HG02610 (cell line): Measurements from ENCODE around the gene HOXA3.

Experiments
- ATAC-seq: cut with Tn5 transposase; IDR thresholded peaks from one replicate; pipeline ENCODE4 v1.9.1; 2021; ENCODE audit warnings: mild to moderate bottlenecking, moderate library complexity; ENCODE audit not compliant: unreplicated experiment

Gene HOXA3

DNA sequence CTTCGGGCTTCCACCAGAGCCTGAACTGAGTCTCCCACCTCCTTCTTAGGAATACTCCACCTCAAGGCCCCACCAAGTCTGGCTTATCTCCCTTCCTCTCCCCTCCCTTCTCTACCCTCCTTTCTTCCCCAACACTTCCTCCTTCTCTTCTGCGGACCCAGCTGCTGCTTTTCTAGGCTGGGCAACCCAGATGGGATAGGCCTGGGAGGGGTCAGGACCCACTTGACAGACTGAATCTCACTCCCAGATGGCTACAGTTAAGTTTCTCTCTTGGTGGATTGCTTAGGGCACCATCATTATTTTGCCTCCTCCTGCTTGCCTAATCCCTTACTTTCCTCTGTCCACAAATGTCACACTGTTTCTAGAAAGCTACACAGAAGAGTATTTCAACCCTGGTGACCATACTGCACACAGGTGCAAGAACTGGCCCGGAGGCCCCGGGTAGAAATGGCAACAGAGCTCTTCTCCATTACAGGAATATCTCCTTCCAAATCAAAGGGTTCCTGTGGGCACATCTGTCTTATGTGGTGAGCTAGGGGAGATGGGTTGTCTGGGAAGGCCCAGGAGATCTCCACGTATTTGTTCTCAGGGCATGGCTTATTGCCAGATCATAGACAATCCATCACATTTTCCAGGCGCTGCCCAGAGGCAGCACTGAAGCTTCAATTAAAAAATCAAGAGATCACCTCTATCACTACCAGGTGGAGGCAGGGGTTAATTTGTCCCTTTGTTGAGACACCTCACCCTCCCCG, 37.8 kb upstream of the HOXA3 start:
- ATAC-seq = no peak

DNA sequence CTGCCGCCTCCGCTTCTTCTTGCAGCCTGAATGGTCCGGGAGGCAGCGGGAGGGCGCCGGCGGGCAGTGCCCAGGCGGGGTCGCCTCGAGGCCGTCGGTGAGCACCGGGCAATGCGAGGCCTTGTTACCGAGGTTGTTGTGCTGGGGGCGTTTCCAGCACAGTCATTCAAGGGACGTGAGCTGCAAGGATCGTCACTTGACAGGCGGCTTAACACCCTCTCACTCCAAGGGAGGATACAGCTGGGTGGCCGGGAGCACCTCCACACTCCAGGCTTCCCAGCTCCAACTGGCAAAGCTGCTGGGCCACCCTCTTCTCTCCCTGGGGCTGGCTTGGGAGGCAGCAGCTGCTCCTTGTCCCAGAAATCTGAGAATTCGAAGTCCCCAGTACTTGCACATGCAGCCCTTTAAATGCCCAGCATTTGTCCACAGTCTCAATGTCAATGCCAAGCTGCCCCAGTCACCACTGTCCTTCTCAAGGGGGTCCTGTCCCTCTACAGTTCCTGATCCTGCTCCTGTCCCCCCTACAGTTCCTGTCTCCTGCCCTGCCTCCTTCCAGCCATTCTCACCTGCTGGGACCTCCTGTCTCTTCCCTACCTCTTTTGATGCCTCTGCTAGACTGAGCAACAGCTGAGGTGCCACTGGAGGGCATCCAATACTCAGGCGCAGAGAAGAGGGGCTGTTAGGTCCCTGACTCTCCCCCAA, 37.1 kb upstream of the HOXA3 start:
- no peak for ATAC-seq

DNA sequence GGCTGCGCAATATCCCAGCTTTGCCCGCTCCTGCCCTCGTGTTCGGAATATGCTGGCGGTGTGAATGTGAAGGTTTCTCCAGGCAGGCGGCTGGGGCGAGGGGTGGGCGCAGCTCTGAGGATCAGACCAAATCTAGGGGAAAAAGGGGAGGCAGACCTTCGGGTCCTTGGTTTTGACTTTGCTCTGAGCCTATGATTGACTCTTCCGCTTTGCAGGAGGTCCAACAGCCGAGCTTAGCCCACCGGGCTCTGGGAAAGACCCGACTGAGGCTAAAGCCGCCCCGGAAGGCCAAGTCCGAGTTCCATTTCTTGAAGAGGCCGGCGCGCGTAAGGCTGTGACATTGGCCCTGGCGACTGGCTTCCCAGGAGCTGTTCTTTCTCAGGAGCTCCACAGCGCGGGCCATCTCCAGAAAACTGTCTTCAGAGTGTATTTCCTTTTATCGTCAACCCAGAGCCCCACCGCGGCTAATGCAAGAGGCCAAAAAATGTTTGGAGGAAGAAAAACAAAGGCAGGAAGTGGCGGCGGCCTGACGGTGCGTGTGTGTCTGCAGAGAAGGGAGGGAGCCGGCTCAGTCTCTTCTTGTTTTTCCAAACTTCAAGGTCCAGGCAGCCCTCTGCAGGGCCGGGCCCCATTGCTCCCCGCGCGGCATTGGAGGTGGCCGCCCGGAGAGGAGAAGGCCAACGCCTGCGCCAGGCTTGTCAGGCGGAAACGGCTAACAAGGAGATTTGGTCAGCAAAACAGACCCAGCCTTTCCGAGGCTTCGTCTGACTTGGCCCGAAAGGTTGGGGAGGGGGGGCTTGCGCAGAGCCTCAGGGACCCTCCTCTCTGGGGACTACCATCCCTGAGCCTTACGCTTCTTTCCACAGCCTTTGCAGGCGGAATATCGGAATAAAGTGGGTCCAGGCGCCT, 36.3 kb upstream of the HOXA3 start:
- no peak for ATAC-seq

DNA sequence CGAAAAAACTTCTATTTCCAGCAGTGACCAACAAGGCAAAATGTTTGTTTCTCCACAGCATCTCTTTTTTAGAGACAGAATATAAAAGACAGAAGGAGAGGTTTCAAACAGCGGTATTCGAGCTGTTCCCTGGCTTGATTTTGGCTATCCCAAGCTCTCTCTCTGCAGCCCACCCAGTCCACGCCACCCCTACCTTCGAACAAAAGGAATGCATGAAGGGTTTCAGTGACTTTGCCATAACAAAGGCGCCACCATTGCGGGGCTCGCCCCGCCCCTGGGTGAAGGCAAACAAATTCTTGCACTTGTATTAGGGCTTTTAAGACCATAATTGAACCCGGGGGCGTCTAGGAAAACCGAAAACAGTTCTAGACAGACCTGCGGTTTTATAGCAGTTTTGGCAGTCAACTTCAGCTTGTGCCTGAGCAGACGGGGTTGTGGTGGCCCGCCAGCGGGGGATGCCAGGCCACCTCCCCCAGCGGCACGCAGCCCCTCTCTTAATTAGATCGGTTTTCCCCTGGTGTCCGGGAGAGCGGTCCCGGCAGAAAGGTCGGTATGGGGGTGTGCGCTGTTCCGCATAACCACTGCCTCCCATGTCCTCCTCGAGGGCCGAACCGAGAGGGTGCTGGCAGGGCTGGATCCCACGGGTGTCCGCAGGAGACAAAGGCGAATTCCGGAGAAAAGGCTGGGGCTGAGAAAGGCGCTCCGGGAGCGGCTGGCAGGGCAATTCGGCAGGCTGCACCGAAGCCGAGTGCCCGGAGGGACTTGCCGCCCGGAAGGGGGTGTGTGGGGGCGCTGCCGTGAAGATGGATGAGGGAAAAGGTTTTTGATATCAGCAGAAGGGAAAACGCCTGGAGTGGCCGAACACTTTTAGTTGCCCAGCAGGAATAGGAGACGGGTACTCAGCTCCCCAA, 35.3 kb upstream of the HOXA3 start:
- ATAC-seq = no peak

DNA sequence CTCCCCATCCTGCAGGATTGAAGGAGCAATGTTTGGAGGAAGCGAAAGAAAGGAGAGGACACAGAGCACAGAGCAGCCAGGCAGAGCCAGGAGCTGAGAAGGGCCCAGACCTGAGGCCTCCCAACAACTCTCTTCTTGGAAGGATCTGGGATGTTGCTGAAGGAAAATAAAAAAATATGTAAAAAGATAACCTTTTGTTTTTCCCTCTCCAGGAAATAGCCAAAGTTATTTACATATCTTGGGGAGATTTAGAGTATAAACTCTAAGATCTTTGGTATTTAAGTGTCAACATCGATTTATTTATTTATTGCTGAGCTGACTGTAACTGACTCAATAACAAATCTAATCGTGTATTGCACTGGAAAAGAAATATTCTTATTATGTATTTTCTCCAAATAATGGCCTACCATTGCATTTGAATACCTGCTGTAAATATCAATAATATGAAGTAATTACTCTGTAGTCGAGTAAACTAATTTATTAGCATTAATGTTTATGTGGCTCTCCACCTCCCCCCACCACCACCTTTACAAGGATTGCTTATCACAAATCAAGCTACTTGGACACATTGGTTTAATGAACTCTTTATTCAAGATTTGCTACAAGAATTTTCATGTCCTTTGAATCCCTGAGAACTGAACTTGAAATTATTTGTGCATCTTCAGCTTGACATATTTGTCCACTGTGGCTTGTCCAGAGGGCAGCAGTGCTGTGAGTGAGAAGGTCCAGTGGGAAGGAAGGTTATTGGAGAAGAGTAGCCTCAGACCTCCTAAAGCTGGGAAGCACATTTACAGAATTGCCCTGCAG, 34.5 kb upstream of the HOXA3 start:
- no peak for ATAC-seq

DNA sequence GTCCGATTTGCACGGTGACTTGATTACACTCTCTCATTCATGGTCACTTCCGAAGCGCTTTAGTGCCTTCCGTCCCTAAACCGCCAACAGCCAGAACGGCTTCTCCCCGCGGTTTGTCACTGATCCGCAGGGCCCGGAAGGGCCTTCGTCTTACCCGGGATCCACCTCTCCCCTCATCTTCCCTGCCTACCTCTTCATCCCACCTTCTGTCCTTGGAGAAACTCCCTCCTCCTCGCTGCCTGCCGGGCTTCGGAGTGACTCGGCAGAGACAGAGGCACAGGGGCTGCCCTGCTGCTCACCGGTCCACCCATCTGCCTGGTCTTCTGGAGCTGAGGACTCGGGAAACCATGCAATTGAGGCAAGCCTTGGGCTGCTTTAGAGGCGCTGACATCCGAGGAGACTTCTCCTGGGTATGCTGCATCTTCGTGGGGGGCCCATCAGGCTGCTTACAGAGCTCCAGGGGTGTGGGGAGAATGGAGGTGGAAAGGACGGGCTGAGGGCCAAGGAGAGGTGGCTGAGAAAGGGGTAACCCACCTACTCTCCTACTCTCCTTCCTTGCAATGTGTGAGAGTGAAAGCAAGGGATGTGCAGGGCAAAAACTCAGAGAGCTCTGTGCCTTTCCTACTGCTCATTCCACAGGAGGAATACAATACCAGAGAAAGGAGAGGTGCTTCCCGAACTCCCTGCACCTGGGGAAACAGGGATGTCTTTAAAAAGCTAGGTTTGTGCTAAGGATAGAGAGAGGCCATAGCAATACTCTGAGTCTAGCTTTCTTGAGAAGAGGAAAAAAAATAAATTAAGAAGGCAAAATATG, 33.7 kb upstream of the HOXA3 start:
- ATAC-seq = no peak

DNA sequence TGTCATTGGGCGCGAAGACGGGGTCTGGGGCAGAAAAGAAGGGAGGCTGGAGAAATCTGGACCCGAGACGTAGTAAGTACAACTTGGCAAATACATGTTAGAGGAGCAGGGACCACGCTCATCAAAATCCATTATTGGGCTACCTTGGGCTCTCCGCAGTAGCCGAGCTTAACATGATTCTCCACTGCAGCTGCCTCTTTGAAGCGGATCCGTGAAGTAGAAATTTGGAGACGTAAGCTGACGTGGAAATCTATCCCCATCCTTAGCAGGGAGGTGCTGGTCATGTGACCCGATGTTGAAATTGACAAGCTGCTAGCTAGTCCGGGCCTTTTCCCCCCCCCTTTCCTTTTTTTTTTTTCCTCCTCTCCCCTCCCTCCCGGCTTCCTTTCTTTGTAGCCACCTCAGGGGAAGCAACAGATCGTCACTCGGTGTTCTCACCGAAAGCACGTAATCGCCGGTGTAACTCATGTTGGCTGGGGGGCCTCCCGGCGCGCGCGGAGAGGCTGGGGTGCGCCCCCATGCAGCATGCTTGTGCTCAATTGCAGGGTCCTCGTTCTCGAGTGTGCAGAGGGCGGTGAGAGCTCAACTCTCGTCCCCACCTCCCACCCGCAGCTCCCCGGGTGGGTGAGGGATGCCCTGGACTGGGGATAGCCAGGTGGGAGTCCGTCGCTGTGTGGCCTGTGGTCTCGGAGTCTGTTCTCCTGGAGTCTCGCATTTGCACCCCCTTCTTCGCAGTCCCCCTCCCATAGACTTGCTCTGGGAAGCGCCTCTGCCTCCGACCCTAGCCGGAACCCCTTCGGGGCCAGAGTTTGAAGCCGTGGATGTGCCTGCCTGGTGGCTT, 32.9 kb upstream of the HOXA3 start, which contains the start of gene HOXA11:
TSS of gene HOXA11 (minus strand) at position 220 of the 841 bp plus-strand sequence. CDS start at position 132, 88 bp downstream.
- no peak for ATAC-seq

DNA sequence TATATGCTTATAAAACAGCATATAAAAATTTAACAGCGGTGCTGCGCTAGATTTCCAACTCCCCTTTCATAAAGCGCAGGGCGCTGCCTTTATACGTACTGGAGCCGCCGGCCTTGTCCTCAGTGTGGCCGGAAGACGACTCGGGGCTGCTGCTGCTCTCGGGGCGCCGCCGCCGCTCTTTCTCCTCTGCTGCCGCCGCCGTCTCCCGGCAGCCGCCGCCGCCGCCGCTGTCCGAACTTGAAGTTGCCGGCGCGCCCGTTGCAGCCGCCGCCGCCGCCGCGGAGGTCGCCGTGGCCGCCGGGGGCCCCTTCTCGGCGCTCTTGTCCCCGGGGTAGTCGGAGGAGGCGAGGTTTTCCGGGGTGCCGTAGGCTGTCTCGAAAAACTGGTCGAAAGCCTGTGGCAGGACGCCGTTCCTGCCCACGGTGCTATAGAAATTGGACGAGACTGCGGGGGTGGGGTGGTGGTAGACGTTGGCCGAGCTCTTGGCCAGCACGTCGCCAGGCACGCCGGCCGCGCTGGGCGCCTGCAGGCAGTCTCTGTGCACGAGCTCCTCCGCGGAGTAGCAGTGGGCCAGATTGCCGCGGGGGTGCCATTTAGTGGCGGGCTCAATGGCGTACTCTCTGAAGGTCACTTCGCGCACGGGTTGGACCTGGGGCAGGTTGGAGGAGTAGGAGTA, 32.1 kb upstream of the HOXA3 start:
- ATAC-seq = no peak

DNA sequence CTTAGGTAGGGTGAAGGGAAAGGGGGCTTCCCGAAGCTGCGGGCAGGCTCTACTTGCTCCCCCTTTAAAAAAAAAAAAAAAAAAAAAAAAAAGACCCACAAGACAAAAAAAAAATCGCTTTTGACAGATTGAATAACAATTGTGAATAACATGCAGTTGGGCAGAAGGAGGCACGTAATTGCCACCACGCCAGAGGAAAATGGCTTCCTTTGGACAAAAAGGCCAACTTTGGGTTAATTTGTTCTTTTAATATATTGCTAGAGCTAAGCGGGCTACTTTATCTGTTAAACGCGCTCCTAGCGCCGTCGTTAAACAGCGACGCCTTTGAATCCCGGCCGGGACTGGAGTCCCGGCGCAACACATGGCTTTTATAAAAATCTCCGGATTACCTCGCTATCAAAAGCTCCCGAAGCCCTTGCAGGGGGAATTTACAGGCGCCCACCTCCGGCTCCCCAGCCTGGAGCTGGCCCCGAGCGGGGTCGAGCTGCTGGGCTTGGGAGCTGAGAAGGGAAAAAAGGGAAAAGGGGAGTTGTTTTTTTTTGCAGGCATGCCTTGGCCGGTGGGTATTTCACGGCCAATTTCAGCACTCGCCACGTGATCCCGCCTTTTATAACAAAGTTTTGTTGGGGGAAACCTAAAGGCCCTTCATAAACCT, 31.4 kb upstream of the HOXA3 start:
- no peak for ATAC-seq

DNA sequence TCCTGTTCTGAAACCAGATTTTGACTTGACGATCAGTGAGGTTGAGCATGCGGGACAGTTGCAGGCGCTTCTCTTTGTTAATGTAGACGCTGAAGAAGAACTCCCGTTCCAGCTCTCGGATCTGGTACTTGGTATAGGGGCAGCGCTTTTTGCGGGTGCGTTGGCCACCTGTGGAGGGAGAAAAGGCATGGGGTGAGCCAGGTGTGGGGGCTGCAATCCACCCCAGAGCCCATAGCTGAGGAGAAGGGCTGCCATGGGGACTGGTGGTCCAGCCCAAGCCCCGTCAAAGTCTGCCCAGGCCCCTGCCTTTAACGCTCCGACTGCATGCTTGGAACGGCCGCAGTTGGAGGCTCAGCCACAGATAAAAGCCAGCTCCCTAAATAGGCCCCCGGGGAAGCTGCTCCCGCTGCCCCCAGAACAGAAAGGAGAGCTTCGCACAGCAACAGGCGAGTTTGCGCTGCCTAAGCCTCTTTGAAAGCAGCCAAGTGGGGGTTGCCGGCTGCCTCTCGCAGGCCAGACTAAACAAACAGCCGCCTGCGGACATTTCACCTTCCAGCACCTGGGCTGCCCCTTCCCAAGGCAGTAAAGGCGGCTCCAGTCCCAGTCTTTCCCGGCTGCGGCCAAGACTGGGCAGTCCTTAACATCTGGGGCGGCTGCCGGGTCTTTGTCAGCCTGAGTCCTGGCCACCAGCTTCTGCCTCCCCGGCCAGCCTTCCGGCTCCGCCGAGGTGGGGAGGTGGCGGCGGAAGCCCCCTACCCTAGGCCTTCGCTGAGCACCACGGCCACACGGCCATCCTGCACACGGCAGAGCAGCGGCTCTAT, 30.7 kb upstream of the HOXA3 start:
- no peak for ATAC-seq

DNA sequence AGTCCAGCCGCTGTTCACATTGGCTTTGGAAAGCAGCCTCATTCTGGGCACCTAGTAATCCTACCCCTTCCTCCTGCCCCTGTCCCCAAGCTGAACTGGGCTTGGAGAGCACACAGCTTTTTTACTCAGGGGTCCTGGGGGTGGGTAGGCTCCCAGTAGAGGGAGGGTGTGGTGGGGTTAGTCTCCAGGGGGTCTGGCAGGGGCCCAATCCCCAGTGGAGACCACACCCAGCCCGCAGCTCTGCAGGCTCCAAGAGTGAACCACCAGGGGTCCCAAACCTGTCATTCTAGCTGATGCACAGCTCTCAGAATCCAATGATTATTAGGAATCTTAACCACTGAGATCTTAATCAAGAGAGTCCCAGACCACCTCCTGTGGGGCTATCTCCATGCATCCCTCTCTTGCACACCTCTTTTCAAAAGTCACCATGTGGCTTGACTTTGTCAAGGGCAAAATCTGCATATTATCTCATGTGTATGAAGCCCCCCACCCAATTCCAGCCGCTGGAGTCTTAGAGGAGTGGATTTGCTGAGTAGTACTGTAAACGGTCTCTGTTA, 30.0 kb upstream of the HOXA3 start:
- ATAC-seq = no peak

DNA sequence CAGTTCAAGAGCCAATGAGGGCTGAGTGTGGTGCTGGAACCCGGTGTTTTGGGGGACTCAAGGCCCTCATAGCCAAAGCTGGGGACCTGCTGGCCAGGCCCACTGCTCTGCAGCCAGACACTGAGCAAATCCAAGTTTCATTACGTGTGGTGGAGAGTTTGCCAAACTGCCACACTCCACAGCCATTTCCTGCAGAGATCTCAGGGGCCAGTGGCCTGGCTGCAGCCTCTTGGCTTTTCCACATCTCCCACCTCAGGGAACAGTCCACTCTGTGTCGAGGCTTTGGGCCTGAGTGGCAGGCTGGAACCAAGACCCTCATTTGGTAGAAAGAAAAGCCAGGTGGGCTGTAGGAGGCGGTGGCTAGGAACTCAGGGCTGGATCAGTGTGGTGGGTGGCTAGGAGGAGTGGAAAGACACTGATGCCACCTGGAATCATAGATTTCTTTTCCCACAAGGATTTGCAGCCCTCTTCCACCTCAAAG, 29.5 kb upstream of the HOXA3 start:
- ATAC-seq = no peak

DNA sequence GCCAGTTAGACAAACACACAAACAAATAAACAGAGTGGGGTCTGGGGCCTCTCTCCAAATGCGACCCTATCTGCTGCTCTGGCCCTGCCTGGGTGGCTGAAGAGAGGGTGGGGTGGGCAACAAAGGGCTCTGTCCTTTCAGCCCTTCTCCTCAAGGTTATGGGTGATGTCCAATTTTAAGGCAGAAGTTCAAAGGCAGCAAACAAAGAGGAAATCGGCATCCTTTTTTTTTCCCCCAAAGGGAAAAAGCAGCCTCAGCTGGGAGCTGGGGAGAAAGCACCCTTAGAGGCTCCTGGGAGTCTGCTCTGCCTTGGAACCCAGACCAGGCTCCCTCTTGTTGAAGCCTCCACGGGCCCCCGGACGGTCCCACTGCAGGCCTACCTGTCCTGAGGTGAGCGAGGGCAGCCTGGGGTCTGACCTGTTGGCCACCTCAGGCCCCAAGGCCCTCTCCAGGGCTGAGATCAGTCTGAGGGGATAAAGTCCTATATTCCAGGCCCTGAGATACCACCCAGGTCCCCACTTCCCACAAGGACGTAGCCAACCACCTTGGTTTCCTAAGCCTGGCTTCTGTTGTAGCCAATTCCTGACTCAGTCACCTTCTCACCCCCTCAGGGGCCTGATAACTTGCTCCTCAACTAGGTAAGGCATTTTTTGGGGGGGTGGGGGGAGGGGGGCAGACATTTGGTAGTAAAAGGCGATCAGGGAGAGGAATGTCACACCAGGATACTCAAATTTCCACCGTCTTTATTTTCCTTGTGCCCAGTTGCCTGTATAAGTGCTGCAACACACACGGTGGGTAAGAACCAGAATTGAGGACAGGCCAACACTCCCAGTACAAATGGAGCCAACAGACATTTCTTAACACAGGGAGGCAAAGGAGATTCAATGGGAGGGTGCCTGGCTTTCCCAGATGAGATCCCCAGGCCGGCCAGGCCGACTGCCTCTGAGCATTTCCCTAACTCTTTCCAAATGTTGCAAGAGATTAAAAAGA, 28.3 kb upstream of the HOXA3 start:
- ATAC-seq = no peak
